Neuronal stem cell (in vitro differentiated cells): ENCODE measurements around the gene FGGY.

Experiments used
- DNase-seq: peaks from one replicate; pipeline ENCODE4 v3.0.0-alpha.2; 2013; ENCODE audit warnings: low spot score
- H2AFZ ChIP-seq: one replicate; pipeline ENCODE4 v1.6.1; 2013; ENCODE audit warnings: mild to moderate bottlenecking, low read length, inconsistent platforms
- H2AK5ac ChIP-seq: 2 replicates; pipeline ENCODE4 v1.6.1; 2013; ENCODE audit warnings: low read depth, mild to moderate bottlenecking, inconsistent platforms, low read length, moderate library complexity, mixed read lengths
- H2BK120ac ChIP-seq: 2 replicates; pipeline ENCODE4 v1.6.1; 2013; ENCODE audit warnings: low read depth, mild to moderate bottlenecking, inconsistent platforms, low read length, moderate library complexity, mixed read lengths
- H2BK12ac ChIP-seq: one replicate; pipeline ENCODE4 v1.6.1; 2013; ENCODE audit warnings: low read length, inconsistent platforms
- H2BK15ac ChIP-seq: 2 replicates; pipeline ENCODE4 v1.6.1; 2013; ENCODE audit warnings: mild to moderate bottlenecking, low read length, inconsistent platforms, mixed read lengths
- H2BK5ac ChIP-seq: one replicate; pipeline ENCODE4 v1.6.1; 2013; ENCODE audit warnings: inconsistent platforms, mild to moderate bottlenecking, low read length, moderate library complexity
- H3K14ac ChIP-seq: one replicate; pipeline ENCODE4 v1.6.1; 2013; ENCODE audit warnings: low read length, inconsistent platforms
- H3K18ac ChIP-seq: 2 replicates; pipeline ENCODE4 v1.6.1; 2013; ENCODE audit warnings: low read length, inconsistent platforms
- H3K23ac ChIP-seq: 2 replicates; pipeline ENCODE4 v1.6.1; 2013; ENCODE audit warnings: low read depth, mild to moderate bottlenecking, mixed read lengths, low read length, inconsistent platforms; ENCODE audit not compliant: poor library complexity
- H3K27ac ChIP-seq: replicated peaks from 3 replicates; pipeline ENCODE4 v1.5.1; 2013; ENCODE audit warnings: low read length, inconsistent platforms
- H3K27me3 ChIP-seq, 3 experiments: 2 replicates each; pipeline ENCODE4 v1.6.1; 2013; ENCODE audit warnings: low read length in 3 of 3, mild to moderate bottlenecking in 2 of 3, inconsistent platforms in 1 of 3, low read depth in 1 of 3, mixed read lengths in 1 of 3, moderate library complexity in 1 of 3; ENCODE audit not compliant: control insufficient read depth in 3 of 3, insufficient read depth in 3 of 3
- H3K36me3 ChIP-seq, 2 donors: replicated peaks in 1 of 2; 2 replicates each; pipeline ENCODE4 v1.6.1; 2013; ENCODE audit warnings: low read length in 2 of 2; ENCODE audit not compliant: control insufficient read depth in 2 of 2, insufficient read depth in 2 of 2
- H3K4ac ChIP-seq: 2 replicates; pipeline ENCODE4 v1.6.1; 2013; ENCODE audit warnings: inconsistent platforms, mild to moderate bottlenecking, low read length, moderate library complexity
- H3K4me1 ChIP-seq, 2 donors: 1 replicate in 1 of 2; 2 replicates in 1 of 2; pipeline ENCODE4 v1.6.1; 2013; ENCODE audit warnings: low read length in 2 of 2, low read depth in 1 of 2; ENCODE audit not compliant: control insufficient read depth in 2 of 2, insufficient read depth in 1 of 2
- H3K4me2 ChIP-seq: one replicate; pipeline ENCODE4 v1.6.1; 2013; ENCODE audit warnings: mild to moderate bottlenecking, low read length, inconsistent platforms; ENCODE audit not compliant: insufficient read depth, poor library complexity, severe bottlenecking
- H3K4me3 ChIP-seq, 2 donors: 2 replicates each; pipeline ENCODE4 v1.5.1; 2013; ENCODE audit warnings: low read length in 2 of 2, mild to moderate bottlenecking in 2 of 2, inconsistent platforms in 1 of 2, moderate library complexity in 1 of 2
- H3K79me1 ChIP-seq: one replicate; pipeline ENCODE4 v1.6.1; 2013; ENCODE audit warnings: low read depth, mild to moderate bottlenecking, inconsistent platforms, low read length, moderate library complexity
- H3K9ac ChIP-seq: one replicate; pipeline ENCODE4 v1.6.1; 2013; ENCODE audit warnings: mild to moderate bottlenecking, low read depth, low read length, inconsistent platforms; ENCODE audit not compliant: poor library complexity
- H3K9me3 ChIP-seq, 2 donors: replicated peaks in 1 of 2; 2 replicates each; pipeline versions ENCODE3 to v1.6.1; 2013; ENCODE audit warnings: low read length in 2 of 2, mild to moderate bottlenecking in 2 of 2, inconsistent platforms in 1 of 2, low read depth in 1 of 2, mixed read lengths in 1 of 2, moderate library complexity in 1 of 2; ENCODE audit not compliant: control insufficient read depth in 2 of 2, insufficient read depth in 1 of 2
- H4K8ac ChIP-seq: one replicate; pipeline ENCODE4 v1.6.1; 2013; ENCODE audit warnings: low read depth, mild to moderate bottlenecking, inconsistent platforms, low read length, moderate library complexity
- H4K91ac ChIP-seq: one replicate; pipeline ENCODE4 v1.6.1; 2013; ENCODE audit warnings: low read length, low read depth, mild to moderate bottlenecking, inconsistent platforms; ENCODE audit not compliant: poor library complexity
- WGBS, 2 donors: extraction: QIAGEN DNeasy Blood & Tissue Kit; methylation state at CpG; one replicate each; pipeline ENCODE4 v1.1.7; 2013; ENCODE audit warnings: missing lambda C conversion rate in 2 of 2, mixed read lengths in 1 of 2; ENCODE audit not compliant: insufficient read length in 2 of 2, insufficient replicate concordance in 1 of 2; ENCODE audit errors: extremely low coverage in 2 of 2; 5-methylcytosine and 5-hydroxymethylcytosine counted together

Gene FGGY

DNA sequence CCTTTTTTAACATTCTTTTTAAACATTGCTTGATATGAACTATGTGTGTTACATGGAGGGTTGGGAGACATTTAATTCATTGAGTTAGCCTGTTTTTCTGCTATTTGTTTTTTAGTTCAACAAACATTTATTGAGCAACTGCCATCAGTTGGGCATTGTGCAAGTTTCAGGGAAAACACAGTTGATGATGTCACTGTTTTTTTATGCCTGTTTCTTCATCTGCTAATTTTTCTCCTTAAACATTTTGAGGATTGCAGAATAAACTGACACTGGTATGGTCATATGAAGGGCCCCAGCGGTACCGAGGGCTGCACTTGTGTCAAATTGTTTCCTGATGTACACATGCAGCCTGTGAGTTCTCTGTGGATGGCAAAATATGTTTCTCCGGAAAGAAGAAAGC, 253.0 kb downstream of the FGGY start:
- WGBS, 2 donors, result no CpG with 5 or more reads among the region's 3 CpGs
- Histone ChIP-seq H2AK5ac (no peak overlapping the region), H3K27me3 (no peaks in the 10 kb centered on the region), H3K27ac (no peak overlapping the region), H3K4me1 (peaks cover 13 to 17% of the 10 kb centered on the region in 2 donors), H3K9ac (no peak overlapping the region), H3K23ac (no peak overlapping the region), H2BK120ac (no peak overlapping the region), H2BK5ac (no peak overlapping the region), H3K18ac (no peak overlapping the region), H3K4me3 (no peak overlapping the region), H3K9me3 (peaks cover 1 to 4% of the 10 kb centered on the region in 2 donors), H2BK15ac (no peak overlapping the region), H4K8ac (no peak overlapping the region), H3K79me1 (no peaks in the 10 kb centered on the region), H3K36me3 (no peaks in the 10 kb centered on the region), H2BK12ac (no peak overlapping the region), H2AFZ (no peak overlapping the region), H4K91ac (no peak overlapping the region), H3K4ac (no peak overlapping the region), H3K14ac (no peak overlapping the region), H3K4me2 (no peak overlapping the region)
- DNase-seq, result no peak

DNA sequence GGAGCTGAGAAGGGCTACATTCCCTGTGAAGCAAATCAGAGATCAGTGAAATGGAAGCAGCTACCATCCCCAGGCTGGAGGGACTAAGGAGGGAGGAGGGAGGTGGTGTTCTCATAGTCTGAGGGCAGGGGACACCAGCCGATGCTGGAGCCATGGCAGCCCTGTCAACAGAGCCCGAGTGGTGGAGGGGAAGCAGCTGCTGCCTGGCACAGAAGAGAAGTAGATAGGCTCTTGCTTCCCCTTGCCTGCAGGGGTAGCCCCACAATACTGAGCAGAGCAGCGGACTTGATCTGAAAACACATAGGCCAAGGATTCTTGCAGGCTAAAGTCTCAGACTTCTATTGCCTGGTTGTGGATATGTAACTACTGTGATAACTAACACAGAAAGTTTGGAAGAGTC, 255.1 kb downstream of the FGGY start:
- no peak overlapping the region for H2BK120ac ChIP-seq
- no peaks in the 10 kb centered on the region for H3K27me3 ChIP-seq
- H3K4me1 ChIP-seq, result peaks cover 16 to 23% of the 10 kb centered on the region in 2 donors
- H3K18ac ChIP-seq, result peak overlapping the region; percentile 6
- peaks cover 1 to 4% of the 10 kb centered on the region in 2 donors for H3K9me3 ChIP-seq
- H4K91ac ChIP-seq, result no peak overlapping the region
- H3K27ac ChIP-seq, result no peak overlapping the region
- no peak overlapping the region for H3K4ac ChIP-seq
- H4K8ac ChIP-seq, result no peak overlapping the region
- no peaks in the 10 kb centered on the region for H3K79me1 ChIP-seq
- no peak for DNase-seq
- H3K36me3 ChIP-seq, result no peaks in the 10 kb centered on the region
- no peak overlapping the region for H2AK5ac ChIP-seq
- no peak overlapping the region for H3K4me2 ChIP-seq
- H2AFZ ChIP-seq, result no peak overlapping the region
- H2BK15ac ChIP-seq, result no peak overlapping the region
- H3K23ac ChIP-seq, result no peak overlapping the region
- H3K4me3 ChIP-seq, result no peak overlapping the region
- H2BK5ac ChIP-seq, result no peak overlapping the region
- no CpG with 5 or more reads among the region's 3 CpGs for WGBS, 2 donors
- H2BK12ac ChIP-seq, result no peak overlapping the region
- no peak overlapping the region for H3K9ac ChIP-seq
- no peak overlapping the region for H3K14ac ChIP-seq

- Histone ChIP-seq H2AFZ (no peak overlapping the region), H4K8ac (no peak overlapping the region), H2BK5ac (no peak overlapping the region), H3K36me3 (no peaks in the 10 kb centered on the region), H3K18ac (no peak overlapping the region), H3K79me1 (no peaks in the 10 kb centered on the region), H3K4ac (no peak overlapping the region), H3K23ac (no peak overlapping the region), H3K14ac (no peak overlapping the region), H3K9ac (no peak overlapping the region), H3K4me2 (no peak overlapping the region), H3K9me3 (peaks cover 4 to 11% of the 10 kb centered on the region in 2 donors), H3K27me3 (no peaks in the 10 kb centered on the region), H2BK12ac (no peak overlapping the region), H4K91ac (no peak overlapping the region), H3K4me3 (no peak overlapping the region), H3K27ac (no peak overlapping the region), H2AK5ac (no peak overlapping the region), H2BK120ac (no peak overlapping the region), H2BK15ac (no peak overlapping the region), H3K4me1 (peaks cover 17 to 31% of the 10 kb centered on the region in 2 donors)
- no CpG with 5 or more reads among the region's 4 CpGs for WGBS, 2 donors
- DNase-seq, result no peak
These were observed 256.5 kb downstream of the FGGY start for GRCh38 chr1:59553371-59553770.

- H3K4ac ChIP-seq, result no peak overlapping the region
- H3K23ac ChIP-seq, result no peak overlapping the region
- H3K27ac ChIP-seq, result peak overlapping the region; percentile 25
- H2BK120ac ChIP-seq, result no peak overlapping the region
- WGBS, 2 donors, result no CpG with 5 or more reads among the region's 8 CpGs
- H2AK5ac ChIP-seq, result no peak overlapping the region
- H3K4me1 ChIP-seq, result peaks cover 17 to 31% of the 10 kb centered on the region in 2 donors
- H3K4me2 ChIP-seq, result no peak overlapping the region
- peak overlapping the region; percentile 91 for H3K18ac ChIP-seq
- H3K9me3 ChIP-seq, result peaks cover 4 to 17% of the 10 kb centered on the region in 2 donors
- H4K91ac ChIP-seq, result no peak overlapping the region
- DNase-seq, result no peak
- no peak overlapping the region for H2BK15ac ChIP-seq
- no peak overlapping the region for H2BK5ac ChIP-seq
- no peaks in the 10 kb centered on the region for H3K27me3 ChIP-seq
- no peak overlapping the region for H3K4me3 ChIP-seq
- no peak overlapping the region for H4K8ac ChIP-seq
- no peak overlapping the region for H3K9ac ChIP-seq
- no peaks in the 10 kb centered on the region for H3K79me1 ChIP-seq
- no peak overlapping the region for H2AFZ ChIP-seq
- H2BK12ac ChIP-seq, result no peak overlapping the region
- H3K14ac ChIP-seq, result no peak overlapping the region
- H3K36me3 ChIP-seq, result no peaks in the 10 kb centered on the region
These were observed 257.2 kb downstream of the FGGY start for GRCh38 chr1:59554011-59554663.
